DND-41 (cell line): Measurements from ENCODE around the gene ACADM.

Source experiments
- ATAC-seq: fragments of 200-7000 bp; cut with Tn5 transposase; 3 replicates; pipeline ENCODE4 v1.9.1; 2021; ENCODE audit warnings: low read depth; ENCODE audit not compliant: insufficient read depth
- DNase-seq: peaks from one replicate; pipeline ENCODE4 v3.0.0-alpha.2; 2020
- H2AFZ ChIP-seq: 2 replicates; pipeline ENCODE4 v1.6.0; 2012; ENCODE audit warnings: low read depth, low read length
- H3K27ac ChIP-seq: 2 replicates; pipeline ENCODE4 v1.5.1; 2012; ENCODE audit warnings: low read length, inconsistent platforms
- H3K27me3 ChIP-seq: fragments of 200-600 bp; sonication (generic); 2 replicates; pipeline ENCODE4 v1.6.0; 2012; ENCODE audit warnings: low read length, mild to moderate bottlenecking, inconsistent platforms; ENCODE audit not compliant: insufficient read depth, poor library complexity
- H3K36me3 ChIP-seq: 2 replicates; pipeline ENCODE4 v1.5.1; 2012; ENCODE audit warnings: low read length, inconsistent platforms; ENCODE audit not compliant: insufficient read depth
- H3K4me1 ChIP-seq: 2 replicates; pipeline ENCODE4 v1.5.1; 2012; ENCODE audit warnings: mild to moderate bottlenecking, low read length; ENCODE audit not compliant: insufficient read depth
- H3K4me2 ChIP-seq: 2 replicates; pipeline ENCODE4 v1.6.0; 2012; ENCODE audit warnings: mild to moderate bottlenecking, moderate library complexity, low read length, inconsistent platforms; ENCODE audit not compliant: insufficient read depth
- H3K4me3 ChIP-seq, 2 experiments: fragments of 200-600 bp in 1 of 2; shearing (Covaris generic) in 1 of 2; 2 replicates each; pipeline ENCODE4 v1.5.1; 2012 to 2016; ENCODE audit warnings: inconsistent platforms in 2 of 2, low read length in 2 of 2, mild to moderate bottlenecking in 2 of 2, low read depth in 1 of 2, moderate library complexity in 1 of 2
- H3K79me2 ChIP-seq: 2 replicates; pipeline ENCODE4 v1.6.0; 2012; ENCODE audit warnings: low read length, inconsistent platforms; ENCODE audit not compliant: insufficient read depth
- H3K9ac ChIP-seq: 2 replicates; pipeline ENCODE4 v1.6.0; 2012; ENCODE audit warnings: low read depth, mild to moderate bottlenecking, inconsistent platforms, low read length, moderate library complexity
- H3K9me3 ChIP-seq: 2 replicates; pipeline ENCODE4 v1.5.1; 2012; ENCODE audit warnings: low read length, moderate library complexity, mild to moderate bottlenecking, inconsistent platforms; ENCODE audit not compliant: insufficient read depth, severe bottlenecking
- H4K20me1 ChIP-seq: 2 replicates; pipeline ENCODE4 v1.6.0; 2012; ENCODE audit warnings: low read length; ENCODE audit not compliant: insufficient read depth
- EZH2 ChIP-seq: IDR thresholded peaks from 3 replicates; pipeline ENCODE4 v1.6.1; 2012; ENCODE audit warnings: borderline replicate concordance, low read depth, mild to moderate bottlenecking, moderate library complexity, low read length, inconsistent platforms; ENCODE audit not compliant: severe bottlenecking
- TF ChIP-seq, protein P1 (sequence below): IDR thresholded peaks from 2 replicates; pipeline ENCODE4 v1.5.1; 2012; ENCODE audit warnings: borderline replicate concordance, low read length, moderate library complexity, mild to moderate bottlenecking; ENCODE audit not compliant: poor library complexity, severe bottlenecking; ENCODE audit errors: extremely low read depth

Gene ACADM

DNA sequence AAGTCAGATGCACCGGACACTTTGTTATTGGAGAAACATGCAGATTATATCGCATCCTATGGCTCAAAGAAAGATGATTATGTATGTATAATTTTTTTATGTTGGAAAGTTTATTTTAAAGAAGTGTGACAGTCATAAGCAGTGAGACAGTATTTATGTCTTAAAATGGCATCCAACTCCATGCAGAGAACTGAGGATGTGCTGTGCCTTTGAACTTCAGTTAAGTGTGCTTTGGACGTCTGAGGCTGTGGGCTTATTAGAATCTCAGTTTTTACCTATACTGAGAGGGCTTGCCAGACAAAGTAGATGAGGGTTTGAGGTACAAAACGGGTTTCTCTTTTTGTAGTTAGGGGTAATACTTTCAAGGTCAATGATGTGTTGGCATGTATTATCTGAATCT lies 63.0 kb downstream of the ACADM start:
- H3K36me3 ChIP-seq: peaks cover 57% of the 10 kb centered on the region
- peaks cover 49% of the 10 kb centered on the region for H4K20me1 ChIP-seq

DNA sequence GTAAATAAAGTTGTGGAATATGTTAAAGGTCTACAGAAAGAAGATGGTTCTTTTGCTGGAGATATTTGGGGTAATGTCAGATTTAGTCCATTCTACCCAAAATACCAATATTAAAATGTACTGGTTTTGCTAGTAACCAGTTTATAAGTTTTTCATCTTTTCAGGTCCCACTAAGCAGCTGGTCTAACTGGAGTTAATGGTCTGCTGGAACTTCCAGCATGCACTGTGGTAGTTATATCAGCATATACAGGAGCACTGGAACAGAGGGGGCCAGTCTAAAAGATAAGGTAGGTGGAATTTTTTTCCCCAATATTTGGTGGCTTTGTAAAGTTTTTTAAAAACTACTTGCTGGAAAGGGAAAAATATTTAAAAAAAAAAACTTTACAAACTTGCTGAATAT lies 65.5 kb downstream of the ACADM start:
- TF ChIP-seq, protein P1, sequence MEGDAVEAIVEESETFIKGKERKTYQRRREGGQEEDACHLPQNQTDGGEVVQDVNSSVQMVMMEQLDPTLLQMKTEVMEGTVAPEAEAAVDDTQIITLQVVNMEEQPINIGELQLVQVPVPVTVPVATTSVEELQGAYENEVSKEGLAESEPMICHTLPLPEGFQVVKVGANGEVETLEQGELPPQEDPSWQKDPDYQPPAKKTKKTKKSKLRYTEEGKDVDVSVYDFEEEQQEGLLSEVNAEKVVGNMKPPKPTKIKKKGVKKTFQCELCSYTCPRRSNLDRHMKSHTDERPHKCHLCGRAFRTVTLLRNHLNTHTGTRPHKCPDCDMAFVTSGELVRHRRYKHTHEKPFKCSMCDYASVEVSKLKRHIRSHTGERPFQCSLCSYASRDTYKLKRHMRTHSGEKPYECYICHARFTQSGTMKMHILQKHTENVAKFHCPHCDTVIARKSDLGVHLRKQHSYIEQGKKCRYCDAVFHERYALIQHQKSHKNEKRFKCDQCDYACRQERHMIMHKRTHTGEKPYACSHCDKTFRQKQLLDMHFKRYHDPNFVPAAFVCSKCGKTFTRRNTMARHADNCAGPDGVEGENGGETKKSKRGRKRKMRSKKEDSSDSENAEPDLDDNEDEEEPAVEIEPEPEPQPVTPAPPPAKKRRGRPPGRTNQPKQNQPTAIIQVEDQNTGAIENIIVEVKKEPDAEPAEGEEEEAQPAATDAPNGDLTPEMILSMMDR: no peak
- TF ChIP-seq EZH2: no peak
- peaks cover 80% of the 10 kb centered on the region for H3K79me2 ChIP-seq
- H3K36me3 ChIP-seq: peaks cover 81% of the 10 kb centered on the region
- no peak overlapping the region for H2AFZ ChIP-seq
- ATAC-seq: no peak
- H3K27me3 ChIP-seq: no peaks in the 10 kb centered on the region
- H3K9me3 ChIP-seq: no peaks in the 10 kb centered on the region
- peaks cover 64% of the 10 kb centered on the region for H4K20me1 ChIP-seq
- peaks cover 61% of the 10 kb centered on the region for H3K4me1 ChIP-seq
- no peak for DNase-seq
- H3K4me2 ChIP-seq: peak overlapping the region; percentile 87
- peak overlapping the region; percentile 93; the same call in 1 of the 2 replicates for H3K9ac ChIP-seq
- no peak overlapping the region for H3K27ac ChIP-seq
- H3K4me3 ChIP-seq: peak overlapping the region in 1 of 2 experiments; percentile 98; a peak in 1 of 4 replicates

More for the DNA sequence above, 63.0 kb downstream of the ACADM start:
- no peaks in the 10 kb centered on the region for H3K27me3 ChIP-seq
- no peaks in the 10 kb centered on the region for H3K9me3 ChIP-seq
- no peak overlapping the region for H2AFZ ChIP-seq
- DNase-seq (peak; percentile 30), ATAC-seq (0 out of 3 replicates have a peak, but pooled peaks have one; percentile 18)
- H3K9ac ChIP-seq: peak overlapping the region; percentile 93
- peak overlapping the region; percentile 88 for H3K27ac ChIP-seq
- peak overlapping the region; percentile 98 to 100 for H3K4me3 ChIP-seq
- peak overlapping the region; percentile 87 for H3K4me2 ChIP-seq
- no peak for TF ChIP-seq EZH2
- TF ChIP-seq, protein P1: no peak
- H3K4me1 ChIP-seq: peaks cover 62% of the 10 kb centered on the region
- peaks cover 74% of the 10 kb centered on the region for H3K79me2 ChIP-seq

DNA sequence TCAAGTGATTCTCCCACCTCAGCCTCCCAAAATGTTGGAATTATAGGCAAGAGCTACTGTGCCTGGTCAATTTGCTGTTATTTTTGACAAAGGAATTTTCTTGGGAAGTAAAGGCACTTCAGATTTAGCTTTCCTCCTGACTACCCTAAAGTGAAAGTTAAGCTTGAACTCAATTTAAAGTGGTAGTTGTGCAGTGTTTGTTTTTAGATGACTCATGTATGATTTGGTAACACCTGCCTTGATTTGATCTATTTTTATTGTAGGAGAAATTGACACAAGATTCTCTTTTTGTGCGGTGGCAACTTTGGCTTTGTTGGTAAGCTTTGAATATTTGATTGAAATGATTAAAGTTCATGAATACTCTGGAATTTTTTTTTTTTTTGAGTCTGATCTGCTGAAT lies 66.5 kb downstream of the ACADM start:
- Histone ChIP-seq H3K27me3 (no peaks in the 10 kb centered on the region), H3K4me3 (0 out of 4 replicates have a peak overlapping the region, but pooled peaks of 1 of the 2 experiments have one; percentile 38), H3K27ac (no peak overlapping the region), H3K9me3 (no peaks in the 10 kb centered on the region), H3K36me3 (peaks cover 92% of the 10 kb centered on the region), H3K4me2 (peak overlapping the region; percentile 87; the same call in 1 of the 2 replicates), H2AFZ (no peak overlapping the region), H3K4me1 (peaks cover 52% of the 10 kb centered on the region), H3K9ac (no peak overlapping the region), H3K79me2 (peaks cover 71% of the 10 kb centered on the region), H4K20me1 (peaks cover 73% of the 10 kb centered on the region)
- DNase-seq (no peak), ATAC-seq (no peak)
- no peak for TF ChIP-seq EZH2
- TF ChIP-seq, protein P1: no peak
